Chondrocyte (in vitro differentiated cells): ENCODE measurements around the gene SNAPC3. TPM values are rescaled to one million over a fixed set of nuclear protein-coding genes. Genes with fewer than 3 reads are reported as not detected.
"Not testable (repeated sequence)": the region's sequence is repeated elsewhere in the genome, so short reads cannot be mapped to it uniquely, and the experiment has no call there.

Experiments used
- DNase-seq: peaks from one replicate; pipeline ENCODE4 v3.0.0; 2021; ENCODE audit warnings: mixed read lengths, low spot score
- H3K27ac Mint-ChIP-seq: one replicate; pipeline ENCODE4 v1.8.0; 2021; ENCODE audit warnings: mild to moderate bottlenecking, moderate library complexity, mixed read lengths; ENCODE audit not compliant: unreplicated experiment
- H3K27me3 Mint-ChIP-seq: 2 replicates; pipeline ENCODE4 v1.8.0; 2021; ENCODE audit warnings: low read depth, mixed read lengths
- H3K36me3 Mint-ChIP-seq: 2 replicates; pipeline ENCODE4 v1.8.0; 2021; ENCODE audit warnings: low read depth, mixed read lengths
- H3K4me1 Mint-ChIP-seq: 2 replicates; pipeline ENCODE4 v1.8.0; 2021; ENCODE audit warnings: low read depth, mild to moderate bottlenecking, mixed read lengths
- H3K4me3 Mint-ChIP-seq: one replicate; pipeline ENCODE4 v1.8.0; 2021; ENCODE audit warnings: mild to moderate bottlenecking, moderate library complexity, mixed read lengths; ENCODE audit not compliant: unreplicated experiment
- H3K9me3 Mint-ChIP-seq: 2 replicates; pipeline ENCODE4 v1.8.0; 2021; ENCODE audit warnings: low read depth, mixed read lengths
- total RNA-seq: library from RNA; stranded (reverse); gene quantifications from 3 replicates; pipeline ENCODE4 v1.2.1, GENCODE V29; 2021
- TF ChIP-seq, protein P1 (sequence below): fragments of 200-600 bp; sonication (generic); IDR thresholded peaks from 2 replicates; pipeline ENCODE4 v1.5.0; 2021; ENCODE audit warnings: antibody characterized with exemption, mild to moderate bottlenecking, moderate library complexity

SNAPC3 gene
- total RNA-seq, 1 donor from 2014 or later: 38.1 TPM

DNA sequence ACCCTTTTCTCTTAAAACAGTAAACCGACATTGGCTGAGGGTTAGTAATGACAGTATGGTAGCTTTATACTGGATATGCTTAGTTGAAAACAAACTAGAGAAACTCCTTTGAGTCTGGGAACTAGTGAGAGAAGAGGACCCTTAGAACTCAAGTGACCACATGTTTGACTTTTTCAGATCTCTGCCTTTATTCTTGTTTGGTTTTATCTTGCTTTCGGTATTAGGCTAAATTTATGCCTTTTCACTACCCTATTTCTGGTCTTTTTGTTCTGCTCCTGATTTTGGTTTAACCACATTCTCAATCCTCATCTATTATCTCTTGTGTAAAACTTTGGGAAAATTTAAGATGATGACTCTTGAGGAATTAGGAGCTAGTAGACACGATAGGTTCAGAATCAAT lies 11.0 kb downstream of the SNAPC3 start:
- Mint-ChIP-seq H3K9me3 (no peaks in the 10 kb centered on the region), H3K4me1 (peaks cover 53% of the 10 kb centered on the region), H3K27me3 (no peaks in the 10 kb centered on the region), H3K27ac (no peak overlapping the region), H3K36me3 (peaks cover 29% of the 10 kb centered on the region), H3K4me3 (no peak overlapping the region)
- TF ChIP-seq, protein P1, sequence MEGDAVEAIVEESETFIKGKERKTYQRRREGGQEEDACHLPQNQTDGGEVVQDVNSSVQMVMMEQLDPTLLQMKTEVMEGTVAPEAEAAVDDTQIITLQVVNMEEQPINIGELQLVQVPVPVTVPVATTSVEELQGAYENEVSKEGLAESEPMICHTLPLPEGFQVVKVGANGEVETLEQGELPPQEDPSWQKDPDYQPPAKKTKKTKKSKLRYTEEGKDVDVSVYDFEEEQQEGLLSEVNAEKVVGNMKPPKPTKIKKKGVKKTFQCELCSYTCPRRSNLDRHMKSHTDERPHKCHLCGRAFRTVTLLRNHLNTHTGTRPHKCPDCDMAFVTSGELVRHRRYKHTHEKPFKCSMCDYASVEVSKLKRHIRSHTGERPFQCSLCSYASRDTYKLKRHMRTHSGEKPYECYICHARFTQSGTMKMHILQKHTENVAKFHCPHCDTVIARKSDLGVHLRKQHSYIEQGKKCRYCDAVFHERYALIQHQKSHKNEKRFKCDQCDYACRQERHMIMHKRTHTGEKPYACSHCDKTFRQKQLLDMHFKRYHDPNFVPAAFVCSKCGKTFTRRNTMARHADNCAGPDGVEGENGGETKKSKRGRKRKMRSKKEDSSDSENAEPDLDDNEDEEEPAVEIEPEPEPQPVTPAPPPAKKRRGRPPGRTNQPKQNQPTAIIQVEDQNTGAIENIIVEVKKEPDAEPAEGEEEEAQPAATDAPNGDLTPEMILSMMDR: no peak
- no peak for DNase-seq

- Mint-ChIP-seq H3K4me1 (peaks cover 32% of the 10 kb centered on the region), H3K27me3 (no peaks in the 10 kb centered on the region), H3K4me3 (no peak overlapping the region), H3K36me3 (peaks cover 34% of the 10 kb centered on the region), H3K27ac (no peak overlapping the region), H3K9me3 (no peaks in the 10 kb centered on the region)
- no peak for DNase-seq
- TF ChIP-seq, protein P1: no peak
These were observed 16.2 kb downstream of the SNAPC3 start for GRCh38 chr9:15438891-15439290.

GRCh38 chr9:15441841-15442240 lies 19.2 kb downstream of the SNAPC3 start:
- not testable (repeated sequence) for H3K27ac Mint-ChIP-seq, H3K9me3 Mint-ChIP-seq, H3K4me3 Mint-ChIP-seq, DNase-seq, H3K27me3 Mint-ChIP-seq
- peaks cover 22% of the 10 kb centered on the region for H3K4me1 Mint-ChIP-seq
- H3K36me3 Mint-ChIP-seq: peaks cover 34% of the 10 kb centered on the region

GRCh38 chr9:15442264-15442663 lies 19.6 kb downstream of the SNAPC3 start:
- not testable (repeated sequence) for H3K27ac Mint-ChIP-seq, DNase-seq, H3K27me3 Mint-ChIP-seq, H3K4me3 Mint-ChIP-seq, H3K9me3 Mint-ChIP-seq
- peaks cover 22% of the 10 kb centered on the region for H3K4me1 Mint-ChIP-seq
- peaks cover 35% of the 10 kb centered on the region for H3K36me3 Mint-ChIP-seq

DNA sequence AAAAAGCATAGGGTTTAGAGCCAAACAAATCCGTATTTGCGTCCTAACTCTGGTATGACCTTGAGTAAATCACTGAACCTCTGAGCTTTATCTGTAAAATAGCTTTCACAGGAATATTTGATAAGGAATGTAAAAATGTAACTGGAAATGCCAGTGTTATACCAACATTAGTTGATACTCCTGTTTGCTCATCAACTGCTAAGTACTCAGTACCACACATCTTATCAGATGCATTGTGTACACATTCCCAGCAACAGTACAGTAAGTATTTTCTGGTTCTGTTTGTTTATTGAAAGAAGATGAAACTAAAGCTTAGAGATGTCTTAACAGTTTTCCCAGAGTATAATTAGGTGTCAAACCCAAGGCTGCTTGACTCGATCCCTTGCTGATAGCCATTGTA lies 21.5 kb downstream of the SNAPC3 start:
- H3K4me1 Mint-ChIP-seq: peaks cover 7% of the 10 kb centered on the region
- TF ChIP-seq, protein P1: no peak
- H3K9me3 Mint-ChIP-seq: no peaks in the 10 kb centered on the region
- no peak overlapping the region for H3K4me3 Mint-ChIP-seq
- DNase-seq: no peak
- no peak overlapping the region for H3K27ac Mint-ChIP-seq
- H3K27me3 Mint-ChIP-seq: no peaks in the 10 kb centered on the region
- peaks cover 45% of the 10 kb centered on the region for H3K36me3 Mint-ChIP-seq

- Mint-ChIP-seq H3K36me3 (peaks cover 32% of the 10 kb centered on the region), H3K27ac (no peak overlapping the region), H3K4me3 (no peak overlapping the region), H3K9me3 (no peaks in the 10 kb centered on the region), H3K27me3 (no peaks in the 10 kb centered on the region), H3K4me1 (no peaks in the 10 kb centered on the region)
- TF ChIP-seq, protein P1: no peak
- DNase-seq: no peak
These were observed 31.3 kb downstream of the SNAPC3 start for GRCh38 chr9:15453956-15454355.
